GM21619 (cell line): ENCODE measurements around the gene MFSD11.
"Not testable (repeated sequence)": the region's sequence is repeated elsewhere in the genome, so short reads cannot be mapped to it uniquely, and the experiment has no call there.

ENCODE experiments used
- ATAC-seq: cut with Tn5 transposase; IDR thresholded peaks from one replicate; pipeline ENCODE4 v1.9.1; 2021; ENCODE audit not compliant: unreplicated experiment

Gene MFSD11

GRCh38 chr17:76707985-76708807, 29.7 kb upstream of the MFSD11 start:
- no peak for ATAC-seq

DNA sequence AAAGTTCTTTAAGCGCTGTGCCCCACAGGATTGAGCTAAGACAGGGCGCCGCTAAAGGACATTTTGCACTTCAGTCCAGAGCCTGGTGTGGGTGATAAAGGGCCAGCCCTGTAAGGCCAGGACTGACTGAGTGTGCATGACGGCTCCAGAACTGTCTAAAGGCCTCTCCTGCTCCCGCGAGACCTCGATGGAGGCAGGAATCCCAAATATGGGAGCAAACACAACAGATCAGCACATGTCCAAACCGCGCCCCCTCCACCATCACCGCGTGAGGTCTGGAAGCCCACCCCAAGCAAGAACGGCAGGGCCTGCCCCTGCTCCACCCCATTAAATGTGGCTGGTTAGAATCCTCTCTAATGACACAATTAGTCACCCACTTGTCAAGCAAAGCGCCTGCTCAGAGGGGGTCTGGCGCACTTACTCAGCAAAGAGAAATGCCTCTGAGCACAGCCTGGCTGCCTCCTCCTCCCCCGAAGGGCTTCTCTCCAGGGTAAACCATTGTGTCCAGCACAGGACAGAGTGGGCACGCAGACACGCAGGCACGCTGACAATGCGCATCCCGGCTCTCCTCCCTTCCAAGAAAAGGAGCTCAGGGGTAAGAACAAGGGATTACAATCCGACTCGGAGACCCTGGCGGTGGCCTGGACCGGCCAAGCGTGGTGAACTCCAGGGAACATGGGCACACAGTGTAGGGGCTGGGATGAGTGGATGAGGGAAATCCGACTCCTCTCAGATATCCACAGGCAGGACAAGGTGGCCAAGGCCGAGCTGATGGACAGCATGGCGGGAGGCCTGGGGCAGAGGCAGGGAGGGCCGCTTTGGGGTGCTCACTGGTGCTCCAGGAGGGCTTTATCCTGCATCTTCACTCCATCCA, 28.6 kb upstream of the MFSD11 start:
- ATAC-seq: no peak

DNA sequence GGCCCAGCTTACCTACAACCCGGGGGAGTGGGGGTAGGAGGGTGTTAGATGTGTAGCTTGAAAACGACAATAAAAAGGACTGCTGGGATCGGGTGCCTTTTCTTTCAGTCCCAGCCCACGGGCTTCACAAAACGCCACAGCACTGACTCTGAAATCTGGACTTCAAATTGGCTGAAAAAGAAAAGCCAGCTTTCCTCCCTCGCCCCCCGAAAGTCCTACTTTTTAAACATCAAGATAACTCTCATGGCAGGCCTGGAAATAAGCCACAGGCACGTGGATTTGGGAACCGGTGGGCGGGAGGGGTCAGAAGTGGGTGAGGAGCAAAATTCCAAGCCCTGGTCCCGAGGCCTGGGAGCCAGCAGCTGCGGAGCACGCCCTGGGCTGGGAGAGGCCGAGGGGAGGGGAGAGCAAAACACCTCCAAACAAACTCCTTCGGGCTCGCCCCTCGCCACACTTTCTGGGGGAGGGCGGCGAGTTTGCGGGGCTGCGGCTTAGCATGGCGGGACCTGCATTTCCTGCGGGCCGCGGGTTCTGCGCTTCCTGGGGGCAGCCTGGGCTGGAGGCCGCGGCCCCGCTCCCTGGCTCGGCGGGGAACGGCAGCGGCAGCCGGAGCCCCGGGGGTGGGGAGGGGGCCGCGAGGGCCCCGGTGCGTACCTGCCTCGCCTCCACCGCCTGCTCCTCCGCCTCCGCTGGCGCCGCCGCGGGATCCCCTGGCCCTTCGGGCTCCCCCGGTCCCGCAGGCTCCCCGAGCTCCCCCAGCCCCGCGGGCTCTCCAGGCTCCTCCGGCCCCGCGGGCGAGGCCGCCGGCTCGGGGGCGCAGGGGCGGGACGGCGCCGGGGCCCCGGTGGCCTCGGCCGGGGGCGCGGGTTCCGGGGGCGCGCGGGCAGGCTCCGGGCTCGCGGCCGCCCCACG, 27.7 kb upstream of the MFSD11 start:
- not testable (repeated sequence) for ATAC-seq

DNA sequence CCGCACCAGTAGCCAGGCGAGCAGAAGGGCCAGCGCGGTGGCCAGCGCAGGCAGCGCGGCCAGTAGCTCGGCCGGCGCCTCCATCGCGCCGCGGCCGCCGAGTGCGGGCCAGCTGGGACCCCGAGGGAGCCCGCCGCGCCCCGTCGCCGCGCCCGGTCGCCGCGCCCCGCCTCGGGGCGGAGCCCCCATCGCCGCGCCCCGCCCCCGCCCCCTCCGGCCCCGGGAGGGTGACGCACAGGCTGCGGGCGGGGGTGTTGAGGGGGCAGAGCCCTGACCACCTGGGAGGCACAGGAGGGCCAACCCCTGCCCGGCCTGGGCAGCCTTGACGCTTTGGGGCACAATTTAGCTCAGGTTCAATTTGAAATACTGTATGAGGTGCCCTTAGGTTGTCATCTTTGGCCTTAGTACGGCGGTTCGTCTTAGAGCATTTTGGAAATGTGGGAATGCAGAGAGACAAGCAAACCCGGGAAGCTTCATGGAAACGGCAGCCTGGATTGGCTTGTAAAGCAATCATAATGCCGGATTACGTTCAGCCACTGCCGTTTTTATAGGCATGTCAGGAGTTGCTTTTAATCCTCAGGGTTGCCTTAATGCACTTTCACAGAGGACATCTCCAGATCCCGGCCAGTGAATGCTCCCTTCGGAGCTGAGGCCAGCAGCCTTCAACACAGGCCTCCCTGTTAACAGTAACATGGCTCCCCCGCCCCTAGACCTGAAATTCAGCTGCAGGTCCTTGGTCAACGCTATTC, 26.9 kb upstream of the MFSD11 start, which contains the start of gene MXRA7:
Gene MXRA7, minus strand, starts transcription at position 103 of the 749 bp plus-strand sequence. Its CDS starts 19 bp downstream, at position 84.
- ATAC-seq: no peak

- not testable (repeated sequence) for ATAC-seq
These were observed 25.6 kb upstream of the MFSD11 start for GRCh38 chr17:76712321-76712720.

- ATAC-seq: no peak
These were observed 24.2 kb upstream of the MFSD11 start for GRCh38 chr17:76713765-76714164.

DNA sequence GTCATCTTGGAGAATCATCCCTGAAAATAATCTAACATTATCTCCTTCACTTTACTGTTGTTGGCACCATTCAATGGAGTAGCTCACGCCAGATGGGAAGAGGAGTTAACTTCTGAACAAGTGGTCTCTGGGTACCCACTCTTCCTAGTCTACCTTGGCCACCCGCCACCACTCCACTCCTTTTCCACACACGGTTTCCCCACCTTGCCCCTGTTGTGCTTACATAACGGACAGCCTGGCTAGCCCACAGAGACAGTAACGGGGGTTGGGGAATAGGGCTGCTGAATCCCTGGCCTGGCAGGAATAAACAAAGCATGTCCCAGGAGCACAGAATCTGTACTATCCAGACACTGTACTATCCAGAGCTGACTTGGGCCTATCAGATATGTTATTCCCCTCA, 23.6 kb upstream of the MFSD11 start:
- ATAC-seq: no peak

DNA sequence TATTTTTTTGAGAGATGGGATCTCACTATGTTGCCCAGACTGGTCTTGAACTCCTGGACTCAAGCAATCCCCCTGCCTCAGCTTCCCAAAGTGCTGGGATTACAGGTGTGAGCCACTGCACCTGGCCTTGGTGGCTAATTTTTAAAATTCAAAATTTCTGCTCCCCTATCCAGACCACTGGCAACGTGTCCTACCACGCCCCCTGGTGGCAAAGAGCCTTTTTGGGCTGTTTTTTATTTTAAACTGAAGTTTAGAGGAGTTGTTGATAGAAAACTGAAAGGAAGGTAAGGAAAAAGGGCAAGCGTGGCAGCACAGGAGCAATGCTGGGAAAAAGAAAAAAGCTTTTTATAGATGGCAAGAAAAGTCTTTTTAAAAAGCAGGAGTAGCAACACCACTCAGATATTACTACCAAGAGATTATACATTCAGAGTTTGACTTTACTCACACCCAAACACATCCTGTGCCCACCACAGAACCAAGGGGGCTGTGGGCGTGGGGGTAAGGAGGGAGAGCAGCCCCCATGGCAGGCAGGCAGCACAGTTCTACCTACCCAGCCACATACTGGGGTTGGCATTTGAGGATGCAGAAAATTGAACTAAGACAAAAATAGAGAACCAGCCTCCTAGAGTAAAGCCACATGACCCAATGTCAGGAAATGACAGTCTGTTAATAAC, 23.0 kb upstream of the MFSD11 start:
- no peak for ATAC-seq

DNA sequence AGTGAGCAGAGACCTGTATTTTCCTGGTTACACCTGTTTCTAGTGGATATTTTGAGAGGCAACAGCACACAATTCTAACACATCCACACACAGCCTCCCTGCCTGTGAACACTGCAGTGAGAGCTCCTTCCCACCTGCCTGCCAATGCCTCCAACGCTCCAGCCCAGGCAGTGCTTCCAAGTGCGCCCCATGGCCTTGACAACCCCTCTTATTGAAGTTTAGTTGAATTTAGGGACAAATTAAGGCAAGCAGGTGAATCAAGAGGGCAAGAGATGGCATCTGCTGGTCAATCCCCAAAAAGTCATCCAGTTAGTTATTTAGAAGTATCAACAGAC, 22.5 kb upstream of the MFSD11 start:
- ATAC-seq: no peak

DNA sequence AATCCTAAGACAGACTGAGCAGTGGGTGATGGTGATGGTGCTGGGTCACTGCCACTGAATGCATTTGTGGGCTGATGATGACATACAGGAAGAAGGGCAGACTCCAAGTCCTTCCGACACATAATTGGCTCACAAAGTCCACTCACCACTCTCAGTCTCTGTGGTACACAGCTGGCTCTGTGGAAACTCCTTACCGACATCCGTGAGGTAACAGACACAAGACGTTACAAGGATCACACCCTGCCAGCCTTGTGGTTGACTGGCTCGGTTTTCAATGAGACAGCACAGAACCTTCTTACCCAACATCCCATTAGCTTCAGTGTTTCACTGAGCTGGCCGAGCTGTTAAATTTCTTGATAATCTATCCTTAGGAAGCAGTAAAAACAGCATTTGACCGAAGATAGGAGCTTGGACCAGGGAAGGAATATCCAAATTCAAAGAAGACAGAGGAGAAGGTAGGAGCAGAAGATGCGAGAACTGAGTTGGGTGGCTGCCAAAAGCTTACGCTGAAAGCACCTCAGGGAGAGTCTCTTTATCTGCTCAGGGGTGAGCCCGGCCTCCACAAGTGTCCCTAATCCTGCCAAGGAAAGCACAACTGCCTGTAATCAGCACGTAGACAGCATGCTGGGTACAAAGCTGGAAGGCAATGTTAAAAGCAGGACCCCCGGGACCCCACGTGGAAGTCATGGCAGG, 21.6 kb upstream of the MFSD11 start:
- no peak for ATAC-seq

GRCh38 chr17:76716839-76717215, 21.1 kb upstream of the MFSD11 start:
- ATAC-seq: no peak

DNA sequence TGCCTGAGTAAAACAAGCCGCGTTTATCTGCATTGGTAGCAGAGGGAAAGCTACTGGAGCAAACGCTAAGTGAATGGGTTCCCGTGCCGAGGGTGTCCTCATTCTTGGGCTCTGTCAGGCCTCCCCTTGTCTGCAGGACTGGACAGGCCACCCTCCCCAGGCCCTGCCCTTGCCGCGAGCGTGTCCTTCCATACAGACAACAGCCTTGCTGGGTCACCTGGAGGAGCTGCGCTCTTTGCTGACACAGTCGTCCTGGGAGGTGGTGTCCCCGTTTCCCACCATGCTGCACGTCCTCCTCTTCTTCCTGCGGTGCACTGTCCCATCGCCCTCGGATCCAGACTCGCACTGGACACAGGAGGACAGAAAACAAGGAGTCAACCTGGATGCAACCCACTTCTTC, 19.4 kb upstream of the MFSD11 start:
- no peak for ATAC-seq

- no peak for ATAC-seq
These were observed 17.7 kb upstream of the MFSD11 start for GRCh38 chr17:76720211-76720610.

GRCh38 chr17:76720941-76721340, 17.0 kb upstream of the MFSD11 start:
- ATAC-seq: no peak

- no peak for ATAC-seq
These were observed 16.5 kb upstream of the MFSD11 start for GRCh38 chr17:76721463-76721862.

DNA sequence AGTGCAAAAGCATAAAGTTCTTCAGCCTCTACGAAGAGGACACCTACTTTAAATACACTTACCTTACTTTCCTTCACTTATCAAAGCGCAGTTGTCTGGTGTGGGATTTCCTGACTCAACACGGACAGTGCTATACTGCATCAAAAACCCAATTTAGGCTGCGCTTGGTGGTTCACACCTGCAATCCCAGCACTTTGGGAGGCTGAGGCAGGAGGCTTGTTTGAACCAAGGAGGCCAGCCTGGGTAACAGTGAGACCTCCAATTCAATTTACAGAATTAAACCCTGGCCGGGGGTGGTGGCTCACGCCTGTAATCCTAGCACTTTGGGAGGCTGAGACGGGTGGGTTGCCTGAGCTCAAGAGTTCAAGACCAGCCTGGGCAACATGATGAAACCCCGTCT, 15.6 kb upstream of the MFSD11 start:
- ATAC-seq: no peak

DNA sequence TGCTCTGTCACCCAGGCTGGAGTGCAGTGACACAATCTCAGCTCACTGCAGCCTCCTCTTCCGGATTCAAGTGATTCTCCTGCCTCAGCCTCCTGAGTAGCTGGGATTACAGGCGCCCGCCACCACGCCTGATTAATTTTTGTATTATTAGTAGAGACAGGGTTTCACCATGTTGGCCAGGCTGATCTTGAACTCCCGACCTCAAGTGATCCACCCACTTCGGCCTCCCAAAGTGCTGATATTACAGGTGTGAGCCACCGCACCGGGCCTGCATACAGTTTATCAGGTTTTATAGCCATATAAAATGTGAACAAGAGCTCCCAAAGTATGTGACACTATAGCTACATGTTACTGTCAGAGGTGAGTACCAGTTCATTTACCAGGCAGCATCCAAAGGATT, 14.9 kb upstream of the MFSD11 start:
- ATAC-seq: not testable (repeated sequence)

- ATAC-seq: no peak
These were observed 14.1 kb upstream of the MFSD11 start for GRCh38 chr17:76723812-76724211.

DNA sequence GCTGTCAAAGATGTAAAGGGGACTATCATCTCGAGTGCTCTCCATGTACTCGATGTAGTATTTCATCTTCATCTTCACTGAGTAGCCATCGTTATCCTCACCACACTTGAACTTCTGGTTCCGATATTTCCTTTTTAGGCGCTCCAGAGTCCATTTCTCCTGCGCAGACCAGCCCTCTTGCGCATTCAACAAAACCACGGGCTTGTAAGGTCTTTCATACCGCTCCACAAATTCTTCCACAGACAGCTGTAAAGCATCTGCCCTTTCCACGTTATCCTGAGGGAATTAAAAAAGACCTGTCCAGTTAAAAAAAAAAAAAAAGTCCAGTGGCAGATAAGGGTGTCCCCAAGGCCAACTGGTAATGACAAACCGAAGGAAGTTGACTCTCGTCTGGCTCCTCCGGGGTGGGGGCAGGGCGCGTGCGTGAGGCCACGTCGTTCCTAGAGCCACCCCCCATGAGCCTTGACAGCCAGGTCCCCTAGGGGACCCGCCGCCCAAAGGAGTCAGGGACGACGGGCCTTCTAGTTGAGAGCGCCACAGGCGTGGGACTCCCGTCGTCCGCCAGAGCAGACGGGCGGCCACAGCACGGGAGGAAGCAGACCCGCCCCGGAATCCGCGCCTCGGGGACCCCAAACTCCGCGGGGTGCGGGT, 12.2 kb upstream of the MFSD11 start:
- ATAC-seq: peak; percentile 20
